ENCODE data around the gene ZNF37A. TPM values are rescaled to one million over a fixed set of nuclear protein-coding genes. Genes with fewer than 3 reads are reported as not detected.

Gene ZNF37A
- total and polyA plus RNA-seq, 2 experiments from 2014 or later: 8.7 to 12.2 TPM

- Histone ChIP-seq H2AFZ (no peak overlapping the region), H3K79me2 (replicated peaks; ENCODE audit: insufficient read depth) (no peaks in the 10 kb centered on the region), H3K9me2 (ENCODE audit: insufficient read depth) (no peaks in the 10 kb centered on the region), H3K4me3 (no peak overlapping the region), H3K36me3 (ENCODE audit: insufficient read depth) (peaks cover 56% of the 10 kb centered on the region), H3K4me2 (no peak overlapping the region), H4K20me1 (replicated peaks; ENCODE audit: insufficient read depth) (no peaks in the 10 kb centered on the region), H3F3A (replicated peaks; ENCODE audit: low read depth) (no peaks in the 10 kb centered on the region; the same call in 1 of the 2 replicates), H3K27ac (ENCODE audit: low read depth) (no peak overlapping the region), H3K4me1 (ENCODE audit: insufficient read depth) (no peaks in the 10 kb centered on the region), H3K27me3 (ENCODE audit: insufficient read depth) (no peaks in the 10 kb centered on the region)
- no peak for ATAC-seq
- TF ChIP-seq POLR2AphosphoS5 (IDR thresholded peaks at IDR 0.05; ENCODE audit: low read depth) (no peak), NANOG (IDR thresholded peaks at IDR 0.05; ENCODE audit: borderline replicate concordance) (no peak), ZNF462 (CRISPR knock-in tag; IDR thresholded peaks at IDR 0.05) (no peak), ZNF331 (CRISPR knock-in tag; IDR thresholded peaks at IDR 0.05; ENCODE audit: low read depth) (no peak), EZH2phosphoT487 (IDR thresholded peaks at IDR 0.05; ENCODE audit: unreplicated experiment) (no peak), JUNB (IDR thresholded peaks at IDR 0.05; ENCODE audit: unreplicated experiment) (no peak), CTCF (conservative IDR thresholded peaks at IDR 0.05; ENCODE audit: low read depth in 2 of 2) (no peak), EZH2 (IDR thresholded peaks at IDR 0.05; ENCODE audit: low read depth, unreplicated experiment) (no peak), ZNF114 (CRISPR knock-in tag; IDR thresholded peaks at IDR 0.05) (no peak), REST (IDR thresholded peaks at IDR 0.05; ENCODE audit: unreplicated experiment) (no peak)
- Mint-ChIP-seq H3K9me3 (peaks cover 97% of the 10 kb centered on the region), H3K27me3 (ENCODE audit: insufficient read depth, low read depth, poor library complexity) (peaks cover 6% of the 10 kb centered on the region), H3K36me3 (ENCODE audit: low read depth) (peaks cover 96% of the 10 kb centered on the region), H3K27ac (no peak overlapping the region), H3K4me1 (no peaks in the 10 kb centered on the region), H3K4me3 (no peak overlapping the region)
- DNase-seq (ENCODE audit: low spot score): no peak
These were observed 24.9 kb downstream of the ZNF37A start for GRCh38 chr10:38119038-38119437.

Data from GM23338 (cell line).